Jurkat, Clone E6-1 (cell line): Measurements from ENCODE around the gene SLAMF7.

ENCODE experiments used
- DNase-seq: peaks from one replicate; pipeline ENCODE4 v3.0.0-alpha.2; 2011; ENCODE audit warnings: low read depth, low spot score
- H3K4me3 ChIP-seq: 2 replicates; pipeline ENCODE4 v1.5.1; 2011; ENCODE audit warnings: mild to moderate bottlenecking, low read length, control low read depth, moderate library complexity

SLAMF7 gene

DNA sequence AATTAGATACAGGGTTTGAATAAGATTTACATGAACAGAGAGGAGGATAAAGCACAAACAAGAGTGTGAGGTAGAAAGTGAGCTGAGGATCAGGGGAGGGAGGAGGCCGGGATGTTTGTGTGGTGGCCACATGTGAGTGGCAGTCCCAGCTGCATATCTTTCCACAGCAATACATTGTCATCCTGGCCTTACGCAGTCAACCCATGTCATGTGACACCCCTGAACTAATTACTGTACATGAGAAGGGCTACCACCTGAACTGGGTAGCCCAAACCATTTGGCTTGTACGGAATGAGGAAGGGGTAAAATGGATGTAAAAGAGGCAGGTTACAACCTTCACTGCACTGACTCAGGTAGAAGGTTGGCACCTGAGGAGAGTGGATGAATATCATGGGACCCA lies 4.2 kb downstream of the SLAMF7 start:
- no peak overlapping the region for H3K4me3 ChIP-seq
- no peak for DNase-seq

DNA sequence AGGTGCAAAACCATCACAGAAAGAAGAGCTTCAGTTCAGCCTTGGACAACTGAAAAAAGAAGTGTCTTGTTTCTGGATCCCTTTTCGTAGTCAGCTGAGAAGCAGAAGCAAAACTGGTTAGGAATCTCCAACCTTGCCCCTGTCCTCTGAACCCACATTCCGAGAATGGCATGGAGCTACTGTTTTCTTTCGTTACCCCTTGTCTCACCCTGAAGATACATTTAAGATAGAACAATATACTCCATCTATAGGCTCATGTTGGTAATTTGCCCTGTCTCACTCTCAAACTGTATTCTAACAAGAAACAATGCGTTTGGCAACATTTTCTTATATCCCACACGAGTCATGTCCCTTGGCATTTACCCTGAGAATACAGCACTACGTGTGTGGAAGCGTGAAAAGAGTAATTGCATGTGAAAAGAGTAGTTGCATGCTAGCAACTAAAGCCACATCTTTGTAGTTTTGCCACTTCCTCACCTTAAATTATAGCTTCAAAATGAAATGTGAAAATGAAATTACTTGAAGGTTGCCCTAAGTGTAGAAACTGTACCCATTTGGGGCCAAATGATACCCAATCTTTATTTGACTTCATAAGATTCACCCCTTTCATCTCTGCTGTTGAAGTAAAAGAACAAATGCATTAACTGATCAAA lies 5.3 kb downstream of the SLAMF7 start:
- no peak for DNase-seq
- H3K4me3 ChIP-seq: no peak overlapping the region

DNA sequence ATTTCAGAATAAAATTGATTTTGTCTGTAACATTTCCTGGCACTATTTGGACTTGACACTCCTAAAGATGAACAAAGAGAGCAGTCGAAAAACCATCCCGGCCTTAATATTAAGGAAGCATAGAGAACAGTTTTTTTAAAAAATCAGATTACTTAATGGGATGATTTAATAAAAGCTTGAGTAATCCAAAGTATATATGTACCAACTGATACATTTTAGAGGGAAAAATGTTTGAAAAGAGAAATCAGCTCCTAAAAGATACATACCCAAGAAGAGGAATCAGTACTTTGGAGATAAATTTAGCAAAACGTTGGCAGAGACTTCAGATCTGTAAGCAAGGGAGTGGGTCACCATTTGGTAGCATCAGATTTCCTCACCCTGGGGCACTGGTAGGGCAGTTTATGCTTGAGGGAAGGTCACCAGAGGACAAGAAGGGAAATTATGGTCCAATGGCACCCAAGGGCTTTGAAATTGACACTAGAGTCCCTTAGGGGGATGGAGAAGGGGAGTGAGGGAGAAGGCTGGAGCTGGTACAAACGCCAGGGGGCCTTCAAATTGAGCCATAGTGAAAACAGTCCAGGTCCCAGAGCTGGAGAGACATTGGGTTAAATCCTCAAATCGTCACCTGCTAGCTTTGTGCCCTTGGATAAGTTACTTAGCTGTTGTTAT lies 5.9 kb downstream of the SLAMF7 start:
- DNase-seq: no peak
- no peak overlapping the region for H3K4me3 ChIP-seq

DNA sequence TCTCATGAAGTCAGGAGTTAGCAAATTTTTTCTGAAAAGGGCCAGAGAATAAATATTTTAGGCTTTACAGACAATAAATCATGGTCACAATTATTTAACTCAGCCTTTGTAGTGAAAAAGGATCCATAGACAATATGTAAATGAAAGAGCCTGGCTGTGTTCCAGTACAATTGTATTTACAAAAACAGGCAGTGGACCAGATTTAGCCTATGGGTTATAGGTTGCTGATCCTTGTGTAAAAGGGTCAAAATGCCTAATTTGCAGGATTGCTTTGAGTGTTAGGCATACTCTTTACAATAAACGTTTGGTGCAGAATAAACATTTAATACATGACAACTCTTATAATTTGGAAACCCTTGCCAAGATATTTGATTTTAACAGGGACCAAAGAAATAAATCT lies 6.5 kb downstream of the SLAMF7 start:
- H3K4me3 ChIP-seq: no peak overlapping the region
- no peak for DNase-seq

DNA sequence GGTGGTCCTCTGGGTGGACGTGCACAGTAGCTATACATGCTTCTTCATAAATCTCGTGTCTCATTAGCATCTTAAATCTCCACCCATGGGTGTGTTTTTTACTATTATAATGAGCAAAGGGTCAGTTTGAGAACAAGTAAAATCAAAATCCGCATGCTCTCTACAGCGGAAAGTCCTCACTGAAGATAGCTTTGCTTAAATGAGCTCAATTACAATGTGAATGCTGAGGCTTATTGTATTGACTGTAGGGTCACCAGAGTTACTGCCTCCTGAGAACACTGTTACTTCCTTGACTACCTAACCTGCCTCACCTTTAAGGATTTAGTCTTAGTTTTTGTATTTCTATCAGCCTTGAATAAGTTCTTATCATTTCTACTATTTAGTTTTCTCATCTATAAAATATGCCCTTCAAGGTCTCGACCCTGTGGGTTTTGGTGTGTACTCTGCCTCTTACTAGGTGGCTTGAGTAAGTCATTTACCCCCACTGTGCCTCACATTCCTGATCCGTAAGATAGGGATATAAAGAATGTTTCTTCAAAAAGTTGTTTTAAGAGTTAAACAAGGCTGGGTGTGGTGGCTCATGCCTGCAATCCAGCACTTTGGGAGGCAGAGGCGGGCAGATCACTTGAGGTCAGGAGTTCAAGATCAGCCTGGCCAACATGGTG lies 7.9 kb downstream of the SLAMF7 start:
- DNase-seq: no peak
- no peak overlapping the region for H3K4me3 ChIP-seq

DNA sequence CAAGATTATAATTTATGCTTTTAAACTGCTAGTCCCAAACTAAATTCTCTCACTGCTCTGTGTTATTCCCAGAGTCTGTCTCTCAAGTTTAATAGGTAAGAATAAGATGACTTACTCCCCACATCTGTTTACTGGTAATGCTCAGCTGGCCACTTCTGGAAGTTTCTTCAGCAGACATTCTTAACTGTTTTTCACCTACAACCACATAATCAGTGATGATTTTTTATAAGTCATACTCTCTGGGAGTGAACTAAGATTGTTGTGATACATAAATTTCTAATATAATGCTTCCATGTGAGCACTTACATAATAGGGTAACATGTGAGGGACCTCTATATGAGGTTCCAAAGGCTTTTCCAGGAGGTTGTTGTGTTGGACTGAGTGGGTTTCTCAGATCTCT lies 8.7 kb downstream of the SLAMF7 start:
- no peak overlapping the region for H3K4me3 ChIP-seq
- no peak for DNase-seq

DNA sequence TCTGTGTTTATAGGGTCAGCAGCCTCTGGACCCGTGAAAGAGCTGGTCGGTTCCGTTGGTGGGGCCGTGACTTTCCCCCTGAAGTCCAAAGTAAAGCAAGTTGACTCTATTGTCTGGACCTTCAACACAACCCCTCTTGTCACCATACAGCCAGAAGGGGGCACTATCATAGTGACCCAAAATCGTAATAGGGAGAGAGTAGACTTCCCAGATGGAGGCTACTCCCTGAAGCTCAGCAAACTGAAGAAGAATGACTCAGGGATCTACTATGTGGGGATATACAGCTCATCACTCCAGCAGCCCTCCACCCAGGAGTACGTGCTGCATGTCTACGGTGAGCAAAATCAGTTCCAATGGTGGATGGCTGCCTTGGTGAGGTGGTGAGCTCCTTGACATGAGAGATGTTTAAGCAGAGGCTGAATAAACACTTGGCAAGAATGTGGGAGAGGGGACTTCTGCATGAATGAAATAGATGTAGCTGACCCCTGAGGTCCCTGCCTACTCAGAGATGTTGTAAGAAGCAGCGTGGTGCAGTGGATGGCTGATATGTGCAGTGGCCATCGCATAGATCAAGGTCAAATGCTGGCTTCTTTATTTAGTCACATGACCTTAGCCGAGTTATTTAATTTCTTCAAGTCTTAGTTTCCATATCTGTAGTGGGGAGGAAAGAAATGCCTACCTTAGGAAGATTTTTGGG lies 9.3 kb downstream of the SLAMF7 start:
- DNase-seq: no peak

DNA sequence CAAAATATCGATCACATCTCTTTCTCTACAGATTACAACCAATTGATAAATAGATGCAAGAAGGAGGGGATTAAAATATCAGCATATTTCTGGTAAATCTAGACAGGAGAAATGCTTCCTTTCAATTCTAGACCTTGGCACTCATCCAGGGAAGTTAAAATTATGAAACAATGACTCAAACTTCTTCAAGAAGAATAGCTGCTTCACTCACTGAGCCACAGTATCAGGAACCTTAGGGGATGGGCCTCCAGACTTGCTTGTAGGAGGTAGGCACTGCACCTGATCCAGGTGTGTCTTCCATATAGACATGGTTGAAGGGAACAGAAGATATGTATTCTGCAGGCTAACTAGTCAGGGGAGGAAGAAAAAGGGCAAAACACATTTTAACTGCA lies 9.8 kb downstream of the SLAMF7 start:
- DNase-seq: no peak
- H3K4me3 ChIP-seq: no peak overlapping the region

More for the DNA sequence above, 9.3 kb downstream of the SLAMF7 start:
- no peak overlapping the region for H3K4me3 ChIP-seq

DNA sequence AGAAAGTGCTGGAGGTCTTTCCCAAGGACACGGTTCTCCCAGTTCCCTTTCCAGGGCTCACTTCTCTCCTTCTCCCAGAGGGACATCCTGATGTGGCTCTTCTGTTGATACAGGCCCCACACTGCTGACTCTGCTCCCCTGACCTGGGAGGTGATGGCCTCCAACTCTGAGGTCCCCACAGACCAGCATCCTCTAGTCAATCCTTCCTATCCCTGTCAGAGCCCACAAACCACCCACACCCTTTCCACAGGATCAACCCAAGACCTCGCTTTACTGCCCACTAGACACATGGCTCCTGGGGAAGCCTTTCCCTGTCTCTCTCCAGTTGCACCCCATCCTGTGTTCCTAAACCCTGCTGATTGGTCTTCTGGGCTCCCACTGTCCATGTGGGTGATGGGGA lies 11.6 kb downstream of the SLAMF7 start:
- H3K4me3 ChIP-seq: no peak overlapping the region
- no peak for DNase-seq

DNA sequence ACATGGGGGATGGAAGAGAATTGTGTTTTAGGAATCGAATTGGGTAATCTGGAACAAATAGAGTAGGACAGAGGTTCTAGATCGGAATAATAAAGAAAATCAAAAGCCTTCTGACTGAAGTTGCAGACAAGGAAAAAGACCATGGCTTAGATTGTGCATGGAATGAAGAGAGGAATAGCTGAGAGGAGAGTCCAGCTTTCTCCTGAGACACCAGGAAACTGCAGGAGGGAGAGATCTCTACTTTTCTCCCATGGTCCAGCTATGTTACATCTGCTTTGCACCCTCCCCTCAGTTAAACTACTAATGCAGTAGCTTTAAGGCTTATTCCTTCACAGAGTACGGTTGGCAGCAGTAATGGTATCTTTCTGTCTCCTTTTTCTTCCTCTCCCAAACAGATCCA lies 13.4 kb downstream of the SLAMF7 start:
- no peak overlapping the region for H3K4me3 ChIP-seq
- no peak for DNase-seq

DNA sequence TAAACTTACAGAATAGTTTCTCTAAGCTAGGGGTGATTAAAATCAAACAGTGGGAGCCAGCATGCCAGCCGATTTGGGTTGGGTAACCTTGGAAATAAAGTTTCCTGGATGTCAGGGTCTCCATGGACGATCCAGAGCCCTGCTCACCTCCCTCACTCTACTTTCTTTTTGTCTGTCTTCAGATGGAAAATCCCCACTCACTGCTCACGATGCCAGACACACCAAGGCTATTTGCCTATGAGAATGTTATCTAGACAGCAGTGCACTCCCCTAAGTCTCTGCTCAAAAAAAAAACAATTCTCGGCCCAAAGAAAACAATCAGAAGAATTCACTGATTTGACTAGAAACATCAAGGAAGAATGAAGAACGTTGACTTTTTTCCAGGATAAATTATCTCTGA lies 13.9 kb downstream of the SLAMF7 start:
- no peak for DNase-seq
- H3K4me3 ChIP-seq: no peak overlapping the region

DNA sequence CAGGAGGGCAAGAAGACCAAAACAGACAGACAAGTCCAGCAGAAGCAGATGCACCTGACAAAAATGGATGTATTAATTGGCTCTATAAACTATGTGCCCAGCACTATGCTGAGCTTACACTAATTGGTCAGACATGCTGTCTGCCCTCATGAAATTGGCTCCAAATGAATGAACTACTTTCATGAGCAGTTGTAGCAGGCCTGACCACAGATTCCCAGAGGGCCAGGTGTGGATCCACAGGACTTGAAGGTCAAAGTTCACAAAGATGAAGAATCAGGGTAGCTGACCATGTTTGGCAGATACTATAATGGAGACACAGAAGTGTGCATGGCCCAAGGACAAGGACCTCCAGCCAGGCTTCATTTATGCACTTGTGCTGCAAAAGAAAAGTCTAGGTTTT lies 14.5 kb downstream of the SLAMF7 start:
- no peak for DNase-seq

DNA sequence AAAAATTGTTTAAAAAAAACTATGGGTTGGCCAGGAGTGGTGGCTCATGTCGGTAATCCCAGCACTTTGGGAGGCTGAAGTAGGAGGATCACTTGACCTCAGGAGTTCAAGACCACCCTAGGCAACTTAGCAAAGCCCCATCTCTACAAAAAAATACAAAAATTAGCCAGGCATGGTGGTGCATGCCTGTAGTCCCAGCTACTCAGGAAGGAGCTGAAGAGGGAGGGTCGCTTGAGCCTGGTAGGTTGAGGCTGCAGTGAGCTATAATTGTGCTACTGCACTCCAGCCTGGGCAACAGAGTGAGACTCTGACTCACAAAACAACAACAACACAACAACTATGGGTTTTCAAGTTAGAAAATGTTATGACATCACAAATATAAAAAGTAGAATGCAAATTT lies 16.4 kb downstream of the SLAMF7 start:
- no peak overlapping the region for H3K4me3 ChIP-seq

More for the DNA sequence above, 14.5 kb downstream of the SLAMF7 start:
- H3K4me3 ChIP-seq: no peak overlapping the region

DNA sequence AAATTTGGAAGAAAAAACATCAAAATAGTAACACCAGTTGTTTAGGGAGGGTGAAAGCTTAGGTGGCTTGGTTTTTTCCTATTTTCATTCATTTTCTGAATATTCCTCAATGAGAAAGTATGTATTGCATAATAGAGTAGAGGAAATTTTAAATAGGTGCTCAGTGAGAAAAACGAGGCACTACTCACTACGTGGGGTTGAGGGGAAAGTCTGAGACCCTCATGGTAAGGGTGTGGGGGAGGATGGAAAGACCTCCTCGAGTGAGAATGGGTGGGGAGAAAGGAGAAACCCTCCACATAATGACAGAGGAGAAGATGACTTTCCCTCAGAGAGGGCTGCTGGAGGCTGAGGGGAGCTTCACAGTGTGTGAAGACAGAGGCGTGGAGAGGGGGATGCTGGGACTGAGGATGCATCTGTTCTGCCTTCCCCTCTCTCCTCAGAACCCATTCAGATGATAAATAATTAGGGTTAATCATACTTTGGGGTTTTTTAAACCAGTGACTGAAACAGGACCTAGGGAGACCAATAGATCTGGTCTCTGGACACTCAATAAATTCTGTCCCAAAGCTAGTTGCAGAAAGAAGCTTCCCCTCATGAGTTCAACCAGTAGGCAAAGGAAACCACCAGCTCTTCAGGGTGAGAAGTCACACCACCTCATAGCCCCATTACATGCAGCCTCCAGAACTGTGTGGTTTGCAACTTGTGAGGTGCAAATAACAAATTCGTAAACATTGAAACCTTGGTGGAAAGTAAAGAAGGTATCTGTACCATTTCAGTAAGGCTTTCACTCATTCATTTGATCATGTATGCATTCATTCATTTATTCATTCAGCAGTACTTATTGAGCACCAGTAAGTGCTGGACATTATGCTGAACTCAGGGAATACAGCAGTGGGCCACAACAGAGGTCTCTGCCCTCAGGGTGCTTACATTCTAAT lies 17.1 kb downstream of the SLAMF7 start:
- no peak for DNase-seq
- no peak overlapping the region for H3K4me3 ChIP-seq

More for the DNA sequence above, 16.4 kb downstream of the SLAMF7 start:
- DNase-seq: no peak

DNA sequence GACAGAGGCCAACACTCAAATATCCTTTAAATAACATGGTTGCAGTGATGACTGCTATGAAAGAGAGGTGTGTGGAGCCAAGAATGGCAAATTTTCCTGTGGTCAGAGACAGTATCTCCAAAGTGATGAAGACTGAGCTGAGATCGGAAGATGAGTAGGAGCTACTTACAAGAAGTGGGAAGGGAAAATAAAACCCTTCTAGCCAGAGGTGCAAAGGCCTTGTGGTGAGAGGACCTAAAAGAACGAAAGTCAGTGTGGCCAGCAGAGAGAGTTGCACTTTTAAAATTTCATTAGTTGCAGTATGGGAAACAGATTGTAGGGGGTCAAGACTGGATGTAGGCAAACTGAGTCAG lies 17.8 kb downstream of the SLAMF7 start:
- no peak for DNase-seq
- no peak overlapping the region for H3K4me3 ChIP-seq

DNA sequence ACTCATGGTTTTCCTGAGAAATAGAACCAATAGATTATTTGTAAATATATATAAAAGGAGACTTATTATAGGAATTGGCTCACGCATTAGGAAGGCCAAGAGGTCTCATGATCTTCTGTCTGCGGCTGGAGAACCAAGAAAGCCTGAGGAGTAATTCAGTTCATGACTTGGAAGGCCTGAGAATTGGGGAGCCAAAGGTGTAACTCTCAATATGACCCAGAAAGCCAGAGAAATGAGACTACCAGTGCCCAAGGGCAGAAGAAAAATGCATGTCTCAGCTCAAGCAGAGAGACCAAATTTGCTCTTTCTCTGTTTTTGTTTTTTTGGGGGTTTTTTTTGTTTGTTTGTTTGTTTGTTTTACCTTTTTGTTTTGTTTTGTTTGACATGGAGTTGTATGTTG lies 19.5 kb downstream of the SLAMF7 start:
- no peak for DNase-seq
- H3K4me3 ChIP-seq: no peak overlapping the region

DNA sequence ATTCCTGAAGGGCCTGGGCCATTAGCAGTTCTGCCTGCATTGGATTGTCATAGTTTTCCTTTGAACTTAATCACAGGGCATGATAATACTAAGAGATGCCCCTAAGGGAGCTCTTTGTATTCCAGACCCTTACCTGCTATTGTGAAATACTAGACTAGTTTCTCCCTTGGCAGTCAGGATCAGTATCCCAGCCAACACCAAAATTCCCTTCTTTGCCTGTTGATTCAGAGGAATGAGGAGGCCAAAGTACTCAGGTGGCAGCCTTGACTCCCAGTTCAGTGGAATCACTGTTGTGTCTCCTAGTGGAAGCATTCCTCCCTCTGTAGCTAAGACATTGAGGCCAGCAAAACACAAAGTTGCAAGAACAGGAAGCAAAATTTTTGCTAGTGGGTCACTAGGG lies 20.7 kb downstream of the SLAMF7 start:
- no peak for DNase-seq
- no peak overlapping the region for H3K4me3 ChIP-seq

DNA sequence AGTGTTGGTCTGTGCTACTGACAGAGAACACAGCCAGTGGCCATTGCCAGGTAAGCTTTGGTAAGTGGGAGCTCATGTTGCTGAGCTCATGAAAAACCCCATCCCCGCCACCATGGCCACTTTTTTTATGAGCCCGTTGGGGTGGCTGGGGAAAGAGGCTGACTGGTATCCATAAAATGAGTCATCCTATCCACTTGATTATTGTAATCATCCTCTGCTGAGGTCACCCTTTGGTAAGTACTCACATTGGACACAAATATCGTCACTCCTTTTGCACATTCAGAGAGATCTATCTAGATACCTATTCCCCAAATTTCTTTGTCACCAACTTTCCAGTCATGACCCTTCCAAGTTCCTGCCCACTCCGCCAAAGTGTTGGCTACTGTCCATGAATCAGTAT lies 22.0 kb downstream of the SLAMF7 start:
- no peak overlapping the region for H3K4me3 ChIP-seq
- DNase-seq: no peak

DNA sequence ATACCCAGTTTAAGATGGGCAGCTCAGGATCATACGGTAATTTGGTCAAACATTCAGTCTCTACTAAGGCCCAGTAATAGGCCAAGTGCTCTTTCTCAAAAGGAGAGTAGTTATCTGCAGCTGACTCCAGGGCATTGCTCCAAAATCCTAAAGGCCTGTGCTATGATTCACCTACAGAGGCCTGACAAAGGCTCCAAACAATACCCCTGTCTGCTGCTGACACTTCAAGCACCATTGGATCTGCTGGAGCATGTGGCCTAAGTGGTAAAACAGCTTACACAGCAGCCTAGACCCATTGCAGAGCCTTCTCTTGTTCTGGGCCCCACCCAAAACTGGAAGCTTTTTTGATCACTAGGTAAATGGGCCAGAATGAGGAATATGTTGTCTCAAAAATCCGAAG lies 22.8 kb downstream of the SLAMF7 start:
- no peak for DNase-seq
- no peak overlapping the region for H3K4me3 ChIP-seq
